H1 (cell line): ENCODE data around the gene GEMIN7. TPM values are rescaled to one million over a fixed set of nuclear protein-coding genes. Genes with fewer than 3 reads are reported as not detected.

Experiments
- CTCF ChIA-PET: fragments of 300-600 bp; sonication (Branson Sonifier 250); formaldehyde crosslinking; loops from one replicate; lab custom pipeline; 2021; ENCODE audit not compliant: partially characterized antibody; lab: Charles Lee
- POLR2A ChIA-PET: fragments of 300-600 bp; sonication (Branson Sonifier 250); formaldehyde crosslinking; loops from one replicate; lab custom pipeline; 2021; ENCODE audit warnings: inconsistent platforms; ENCODE audit not compliant: partially characterized antibody; lab: Charles Lee
- DNase-seq, 2 experiments: peaks; one replicate each; pipeline versions ENCODE4 v3.0.0 to v3.0.0-alpha.2; 2010 to 2022; ENCODE audit warnings: low spot score in 2 of 2, low read depth in 1 of 2, mixed read lengths in 1 of 2
- FAIRE-seq: peaks from 2 replicates; lab custom pipeline; 2011; peaks lifted over from hg19 to GRCh38; lab: Jason Lieb, UNC
- H2AFZ ChIP-seq: 2 replicates; pipeline ENCODE4 v1.8.1; 2012; ENCODE audit warnings: low read length, inconsistent platforms
- H2AK5ac ChIP-seq: 2 replicates; pipeline ENCODE4 v1.6.1; 2013; ENCODE audit warnings: low read depth, low read length
- H2BK120ac ChIP-seq: replicated peaks from 2 replicates; pipeline ENCODE3; 2013; ENCODE audit warnings: low read depth, low read length, inconsistent platforms
- H2BK12ac ChIP-seq: 2 replicates; pipeline ENCODE4 v1.6.1; 2013; ENCODE audit warnings: low read depth, low read length
- H2BK15ac ChIP-seq: 2 replicates; pipeline ENCODE4 v1.6.1; 2013; ENCODE audit warnings: low read length
- H2BK20ac ChIP-seq: 2 replicates; pipeline ENCODE4 v1.6.1; 2013; ENCODE audit warnings: low read length
- H2BK5ac ChIP-seq: 2 replicates; pipeline ENCODE4 v1.6.1; 2013; ENCODE audit warnings: low read depth, low read length
- H3K14ac ChIP-seq: 2 replicates; pipeline ENCODE4 v1.6.1; 2013; ENCODE audit warnings: inconsistent platforms; ENCODE audit not compliant: insufficient read length
- H3K18ac ChIP-seq: 2 replicates; pipeline ENCODE4 v1.6.1; 2013; ENCODE audit warnings: low read length; ENCODE audit errors: extremely low read depth
- H3K23ac ChIP-seq: 2 replicates; pipeline ENCODE4 v1.6.1; 2013; ENCODE audit warnings: inconsistent platforms; ENCODE audit not compliant: insufficient read length
- H3K23me2 ChIP-seq: 2 replicates; pipeline ENCODE4 v1.6.1; 2013; ENCODE audit warnings: low read depth, low read length
- H3K27ac ChIP-seq: 2 replicates; pipeline ENCODE4 v1.6.1; 2011; ENCODE audit warnings: low read depth, low read length, inconsistent platforms
- H3K27me3 ChIP-seq, 4 experiments: replicated peaks in 1 of 4; 1 replicate in 1 of 4; 2 replicates in 3 of 4; pipeline versions ENCODE4 v1.6.1 to v1.8.1; 2011 to 2013; ENCODE audit warnings: low read length in 3 of 4, mild to moderate bottlenecking in 3 of 4, inconsistent platforms in 2 of 4, mixed read lengths in 2 of 4, moderate library complexity in 1 of 4; ENCODE audit not compliant: control insufficient read depth in 3 of 4, insufficient read depth in 3 of 4; ENCODE audit errors: extremely low read depth in 1 of 4
- H3K36me3 ChIP-seq, 4 experiments: 2 replicates each; pipeline versions ENCODE4 v1.6.1 to v1.8.1; 2011 to 2013; ENCODE audit warnings: mild to moderate bottlenecking in 4 of 4, low read length in 3 of 4, moderate library complexity in 2 of 4, control low read depth in 1 of 4, inconsistent platforms in 1 of 4; ENCODE audit not compliant: insufficient read depth in 4 of 4, control insufficient read depth in 2 of 4
- H3K4ac ChIP-seq: replicated peaks from 2 replicates; pipeline ENCODE3; 2013; ENCODE audit warnings: low read length, low read depth, mixed read lengths, inconsistent platforms; ENCODE audit not compliant: insufficient read length
- H3K4me1 ChIP-seq, 4 experiments: replicated peaks in 1 of 4; 1 replicate in 1 of 4; 2 replicates in 3 of 4; pipeline versions ENCODE4 v1.6.1 to v1.8.1; 2011 to 2013; ENCODE audit warnings: low read length in 3 of 4, inconsistent platforms in 2 of 4, mixed read lengths in 1 of 4; ENCODE audit not compliant: insufficient read depth in 4 of 4, control insufficient read depth in 3 of 4
- H3K4me2 ChIP-seq, 2 experiments: 2 replicates each; pipeline versions ENCODE4 v1.6.1 to v1.8.1; 2011 to 2013; ENCODE audit warnings: low read depth in 2 of 2, low read length in 2 of 2, control low read depth in 1 of 2, inconsistent platforms in 1 of 2, mild to moderate bottlenecking in 1 of 2; ENCODE audit not compliant: insufficient read depth in 1 of 2
- H3K4me3 ChIP-seq, 4 experiments: fragments of 200-600, 300-600 bp in 1 of 4; sonication (generic), shearing (Covaris generic), sonication (Bioruptor Twin) in 1 of 4; 2 replicates each; pipeline versions ENCODE4 v1.5.1 to v1.8.1; 2011 to 2016; ENCODE audit warnings: low read length in 4 of 4, low read depth in 3 of 4, control low read depth in 2 of 4, inconsistent platforms in 2 of 4, mild to moderate bottlenecking in 2 of 4, mixed read lengths in 1 of 4, moderate library complexity in 1 of 4; ENCODE audit not compliant: insufficient read depth in 2 of 4; ENCODE audit errors: extremely low read depth in 1 of 4
- H3K56ac ChIP-seq: replicated peaks from 2 replicates; pipeline ENCODE3; 2013; ENCODE audit warnings: low read depth, mild to moderate bottlenecking, mixed read lengths, low read length, inconsistent platforms; ENCODE audit not compliant: insufficient read length
- H3K79me1 ChIP-seq: 2 replicates; pipeline ENCODE4 v1.6.1; 2013; ENCODE audit warnings: low read depth, low read length, control low read depth
- H3K79me2 ChIP-seq, 2 experiments: 2 replicates each; pipeline versions ENCODE4 v1.6.1 to v1.8.1; 2012 to 2013; ENCODE audit warnings: low read length in 2 of 2, mild to moderate bottlenecking in 2 of 2, inconsistent platforms in 1 of 2; ENCODE audit not compliant: insufficient read depth in 2 of 2, control insufficient read depth in 1 of 2
- H3K9ac ChIP-seq, 4 experiments: replicated peaks in 1 of 4; 1 replicate in 1 of 4; 2 replicates in 3 of 4; pipeline versions ENCODE4 v1.6.1 to v1.8.1; 2011 to 2013; ENCODE audit warnings: low read depth in 3 of 4, low read length in 3 of 4, control low read depth in 2 of 4, mild to moderate bottlenecking in 2 of 4, moderate library complexity in 2 of 4, inconsistent platforms in 1 of 4; ENCODE audit errors: extremely low read depth in 1 of 4
- H3K9me3 ChIP-seq, 2 experiments: 2 replicates each; pipeline versions ENCODE4 v1.6.1 to v1.8.1; 2012 to 2013; ENCODE audit warnings: mild to moderate bottlenecking in 2 of 2, moderate library complexity in 2 of 2, control low read depth in 1 of 2, inconsistent platforms in 1 of 2, low read depth in 1 of 2, low read length in 1 of 2, mixed read lengths in 1 of 2; ENCODE audit not compliant: insufficient read depth in 2 of 2
- H4K20me1 ChIP-seq, 2 experiments: replicated peaks in 1 of 2; 2 replicates each; pipeline versions ENCODE3 to v1.8.1; 2011 to 2013; ENCODE audit warnings: inconsistent platforms in 2 of 2, low read length in 2 of 2, mild to moderate bottlenecking in 1 of 2; ENCODE audit not compliant: insufficient read depth in 2 of 2, control insufficient read depth in 1 of 2
- H4K5ac ChIP-seq: 2 replicates; pipeline ENCODE4 v1.6.1; 2013; ENCODE audit warnings: low read length, low read depth, mixed read lengths, inconsistent platforms; ENCODE audit not compliant: insufficient read length
- H4K8ac ChIP-seq: 2 replicates; pipeline ENCODE4 v1.8.0; 2013; ENCODE audit warnings: mild to moderate bottlenecking, moderate library complexity, low read length, inconsistent platforms; ENCODE audit not compliant: insufficient read depth; ENCODE audit errors: extremely low read depth
- H4K91ac ChIP-seq: replicated peaks from 2 replicates; pipeline ENCODE3; 2013; ENCODE audit warnings: low read length, mixed read lengths, inconsistent platforms; ENCODE audit not compliant: insufficient read length
- BCL11A ChIP-seq, 2 experiments: IDR thresholded peaks; one replicate each; pipeline ENCODE4 v1.6.1; 2011; ENCODE audit warnings: low read depth in 2 of 2, low read length in 2 of 2, mild to moderate bottlenecking in 2 of 2
- JUN ChIP-seq: IDR thresholded peaks from 2 replicates; pipeline ENCODE4 v1.6.1; 2011; ENCODE audit warnings: low read depth, mild to moderate bottlenecking, improper control_type of control experiment, low read length
- WGBS, 2 experiments: shearing (Covaris generic) in 1 of 2; methylation state at CpG; one replicate each; pipeline versions ENCODE4 v1.1.6 to v1.1.7; 2013 to 2015; ENCODE audit warnings: low lambda C conversion rate in 2 of 2, mixed read lengths in 2 of 2, inconsistent platforms in 1 of 2, low coverage in 1 of 2, missing lambda C conversion rate in 1 of 2; ENCODE audit not compliant: insufficient replicate concordance in 2 of 2, insufficient coverage in 1 of 2, insufficient read length in 1 of 2; ENCODE audit errors: extremely low coverage in 1 of 2, missing lambda C conversion rate in 1 of 2; 5-methylcytosine and 5-hydroxymethylcytosine counted together
- polyA plus RNA-seq, 7 experiments: library from polyadenylated mRNA; depleted of rRNA in 3 of 7; stranded (reverse) in 5 of 7; unstranded in 2 of 7; fragments of >200 nt in 5 of 7; fragments of 200-250 nt in 2 of 7; gene quantifications; 1 replicate in 5 of 7; 2 replicates in 1 of 7; 4 replicates in 1 of 7; pipeline versions ENCODE4 v1.2.1 to v1.2.3, GENCODE V29; 2011 to 2013; ENCODE audit warnings: missing spikeins in 2 of 7, mixed read lengths in 2 of 7
- total RNA-seq: library from RNA; stranded (reverse); fragmentation: NEBNext Ultra II Directional; extraction: Animal tissue kit (Norgen Biotek cat#: 25700); gene quantifications from 2 replicates; pipeline ENCODE4 v1.2.1, GENCODE V29; 2021

Gene GEMIN7
- total and polyA plus RNA-seq, 2 of the 8 experiments (the other 6 are each of a cell fraction or from before 2014, with no cell fraction given), result 48.0 to 91.6 TPM

DNA sequence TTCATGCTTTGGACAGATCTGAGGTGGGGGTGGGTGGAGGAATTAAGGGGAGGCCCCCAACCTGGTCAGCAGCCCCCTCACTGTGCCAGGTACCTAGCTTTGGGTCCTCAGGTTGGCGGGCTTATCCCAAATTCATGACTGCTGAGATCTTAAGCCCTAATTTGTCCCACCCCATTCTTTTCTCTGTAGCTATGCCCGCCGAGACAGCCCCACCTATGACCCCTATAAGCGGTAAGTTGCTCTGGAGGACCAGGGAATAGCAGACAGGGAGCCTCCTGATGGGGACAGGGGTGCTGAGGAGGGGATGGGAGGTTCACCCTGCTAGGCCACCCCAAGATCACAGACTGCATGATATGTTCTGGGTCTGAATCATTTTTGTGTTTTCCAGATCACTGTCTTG lies 17.1 kb upstream of the GEMIN7 start:
- DNase-seq (no peak), FAIRE-seq (no peak)
- CTCF ChIA-PET, result interaction anchor here (1.2 to 3.5 kb wide), 5 partner anchors 10 to 178 kb away, joined by 3 to 9 read pairs (median 5); partner anchors contain the start of gene APOC2
- Histone ChIP-seq H3K56ac (no peak overlapping the region), H3K36me3 (peaks cover 9 to 65% (median 43%) of the 10 kb centered on the region in 4 experiments; a peak in 7 of 8 replicates), H3K4me1 (peaks cover 0 to 4% (median 1%) of the 10 kb centered on the region in 4 experiments; a peak in 4 of 7 replicates), H2BK12ac (no peak overlapping the region), H3K4me3 (no peak overlapping the region), H3K79me1 (peaks cover 4% of the 10 kb centered on the region; the same call in 1 of the 2 replicates), H3K27me3 (no peaks in the 10 kb centered on the region), H3K4me2 (no peak overlapping the region), H4K91ac (no peak overlapping the region), H3K23ac (no peak overlapping the region), H2BK5ac (no peak overlapping the region), H2AK5ac (no peak overlapping the region), H2AFZ (no peak overlapping the region), H3K9me3 (no peaks in the 10 kb centered on the region; a peak in 1 of 4 replicates), H4K20me1 (peaks cover 10 to 17% of the 10 kb centered on the region in 2 experiments), H3K27ac (no peak overlapping the region), H3K79me2 (no peaks in the 10 kb centered on the region), H4K5ac (no peak overlapping the region), H4K8ac (no peak overlapping the region), H2BK15ac (no peak overlapping the region), H3K23me2 (peaks cover 2% of the 10 kb centered on the region; the same call in 1 of the 2 replicates), H3K18ac (no peak overlapping the region), H3K14ac (no peak overlapping the region), H3K9ac (no peak overlapping the region), H2BK120ac (no peak overlapping the region), H3K4ac (no peak overlapping the region), H2BK20ac (no peak overlapping the region)
- WGBS, 2 experiments, result 86% methylated on average over 4 of the region's 4 CpGs; no CpG with 5 or more reads in 1 of the 2 experiments
- POLR2A ChIA-PET, result interaction anchor here (0.8 to 2.9 kb wide), 4 partner anchors 10 to 167 kb away, joined by 3 to 13 read pairs (median 3); partner anchors contain the start of gene PPP1R37
- TF ChIP-seq BCL11A (IDR thresholded peaks at IDR 0.05; ENCODE audit: low read depth in 2 of 2, low read length in 2 of 2) (no peak), JUN (no peak)
